ENCODE results near the gene KLHDC7B.

The KLHDC7B gene

GRCh38 chr22:50584106-50585096 lies 38.7 kb downstream of the KLHDC7B start:
- TF ChIP-seq CTCF (IDR thresholded peaks at IDR 0.05; ENCODE audit: low read depth, low read length, missing control alignments): no peak
- no peak overlapping the region; the same call in 1 of the 2 replicates for H3K4me3 ChIP-seq (replicated peaks; ENCODE audit: low read depth, low read length)
- DNase-seq (ENCODE audit: extremely low read depth, low read depth): no peak

- H3K4me3 ChIP-seq (replicated peaks; ENCODE audit: low read depth, low read length): no peak overlapping the region
- no peak for DNase-seq (ENCODE audit: extremely low read depth, low read depth)
- TF ChIP-seq CTCF (IDR thresholded peaks at IDR 0.05; ENCODE audit: low read depth, low read length, missing control alignments): no peak
Measured at GRCh38 chr22:50585238-50585637, 39.5 kb downstream of the KLHDC7B start.

- no peak for DNase-seq (ENCODE audit: extremely low read depth, low read depth)
- no peak overlapping the region for H3K4me3 ChIP-seq (replicated peaks; ENCODE audit: low read depth, low read length)
- TF ChIP-seq CTCF (IDR thresholded peaks at IDR 0.05; ENCODE audit: low read depth, low read length, missing control alignments): no peak
Measured at GRCh38 chr22:50585781-50586180, 40.1 kb downstream of the KLHDC7B start.

GRCh38 chr22:50586416-50586815 lies 40.7 kb downstream of the KLHDC7B start:
- TF ChIP-seq CTCF (IDR thresholded peaks at IDR 0.05; ENCODE audit: low read depth, low read length, missing control alignments): no peak
- H3K4me3 ChIP-seq (replicated peaks; ENCODE audit: low read depth, low read length): no peak overlapping the region

GRCh38 chr22:50587407-50587806 lies 41.7 kb downstream of the KLHDC7B start:
- DNase-seq (ENCODE audit: extremely low read depth, low read depth): no peak
- no peak for TF ChIP-seq CTCF (IDR thresholded peaks at IDR 0.05; ENCODE audit: low read depth, low read length, missing control alignments)
- H3K4me3 ChIP-seq (replicated peaks; ENCODE audit: low read depth, low read length): no peak overlapping the region

More at GRCh38 chr22:50586416-50586815, 40.7 kb downstream of the KLHDC7B start:
- no peak for DNase-seq (ENCODE audit: extremely low read depth, low read depth)

GRCh38 chr22:50595189-50595588 lies 49.5 kb downstream of the KLHDC7B start:
- no peak for TF ChIP-seq CTCF (IDR thresholded peaks at IDR 0.05; ENCODE audit: low read depth, low read length, missing control alignments)
- DNase-seq (ENCODE audit: extremely low read depth, low read depth): no peak
- no peak overlapping the region for H3K4me3 ChIP-seq (replicated peaks; ENCODE audit: low read depth, low read length)
